ENCODE results near the gene CARD6. TPM values are rescaled to one million over a fixed set of nuclear protein-coding genes. Genes with fewer than 3 reads are reported as not detected.
A peak's percentile ranks its signal among the peaks of the same experiment; 100 is the strongest.

CARD6 gene
- total and polyA plus RNA-seq, 9 of the 15 experiments (the other 6 are each of a cell fraction or from before 2014, with no cell fraction given): 3.5 to 8.3 (median 5.9) TPM

DNA sequence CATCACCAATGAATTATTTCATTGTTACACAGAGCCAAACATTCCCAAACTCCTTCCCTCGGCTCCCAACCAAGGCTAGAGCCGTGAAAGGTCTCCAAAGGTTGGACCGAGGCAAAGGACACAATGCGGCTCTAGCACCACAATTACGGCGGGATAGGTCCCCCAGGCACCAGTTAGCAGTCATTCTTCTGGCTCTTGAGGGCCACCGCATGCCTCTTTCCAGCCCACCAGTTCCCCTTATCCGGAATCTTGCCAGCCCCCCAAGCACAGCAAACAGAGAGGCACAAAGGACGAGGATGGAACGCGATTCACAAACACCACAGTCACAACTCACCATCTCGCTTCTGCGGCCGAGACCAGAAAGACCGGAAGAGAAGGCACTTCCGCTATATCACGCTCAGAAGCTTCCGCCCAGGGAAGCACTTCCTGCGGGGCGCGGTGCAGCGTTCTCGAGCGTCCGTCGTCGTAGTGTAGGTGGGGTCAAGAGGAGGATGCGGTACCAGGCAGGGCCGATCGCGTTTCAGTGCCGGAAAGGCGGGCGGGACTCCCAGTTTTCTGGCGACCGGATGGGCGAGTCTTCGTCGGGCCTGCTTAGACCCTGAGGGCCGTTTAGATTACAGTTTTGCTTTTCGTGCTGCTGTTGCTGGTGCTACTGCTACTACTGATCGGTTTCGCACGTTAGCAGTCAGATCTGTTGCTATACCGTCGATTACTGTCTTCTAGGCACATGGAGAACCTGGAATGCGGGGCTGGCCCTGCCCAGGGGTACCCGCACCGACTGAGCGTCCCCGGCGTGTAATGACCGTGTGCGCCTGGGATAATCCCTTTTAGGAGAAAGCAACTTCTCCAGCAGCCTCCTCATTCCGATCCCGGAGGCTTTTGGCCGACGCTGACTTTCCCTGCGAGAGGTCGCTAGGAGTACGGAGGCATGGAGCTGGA, 6.0 kb upstream of the CARD6 start, which contains the start of gene RPL37 (continued):
- TF ChIP-seq, protein P1, sequence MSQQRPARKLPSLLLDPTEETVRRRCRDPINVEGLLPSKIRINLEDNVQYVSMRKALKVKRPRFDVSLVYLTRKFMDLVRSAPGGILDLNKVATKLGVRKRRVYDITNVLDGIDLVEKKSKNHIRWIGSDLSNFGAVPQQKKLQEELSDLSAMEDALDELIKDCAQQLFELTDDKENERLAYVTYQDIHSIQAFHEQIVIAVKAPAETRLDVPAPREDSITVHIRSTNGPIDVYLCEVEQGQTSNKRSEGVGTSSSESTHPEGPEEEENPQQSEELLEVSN (IDR thresholded peaks at IDR 0.05; ENCODE audit: borderline replicate concordance in 1 of 2, extremely low read depth in 1 of 2, insufficient read depth in 1 of 2, insufficient read length in 1 of 2, low read depth in 1 of 2, low read length in 1 of 2, poor library complexity in 1 of 2, severe bottlenecking in 1 of 2): peak; percentile 85 to 91
- TF ChIP-seq, protein P2, sequence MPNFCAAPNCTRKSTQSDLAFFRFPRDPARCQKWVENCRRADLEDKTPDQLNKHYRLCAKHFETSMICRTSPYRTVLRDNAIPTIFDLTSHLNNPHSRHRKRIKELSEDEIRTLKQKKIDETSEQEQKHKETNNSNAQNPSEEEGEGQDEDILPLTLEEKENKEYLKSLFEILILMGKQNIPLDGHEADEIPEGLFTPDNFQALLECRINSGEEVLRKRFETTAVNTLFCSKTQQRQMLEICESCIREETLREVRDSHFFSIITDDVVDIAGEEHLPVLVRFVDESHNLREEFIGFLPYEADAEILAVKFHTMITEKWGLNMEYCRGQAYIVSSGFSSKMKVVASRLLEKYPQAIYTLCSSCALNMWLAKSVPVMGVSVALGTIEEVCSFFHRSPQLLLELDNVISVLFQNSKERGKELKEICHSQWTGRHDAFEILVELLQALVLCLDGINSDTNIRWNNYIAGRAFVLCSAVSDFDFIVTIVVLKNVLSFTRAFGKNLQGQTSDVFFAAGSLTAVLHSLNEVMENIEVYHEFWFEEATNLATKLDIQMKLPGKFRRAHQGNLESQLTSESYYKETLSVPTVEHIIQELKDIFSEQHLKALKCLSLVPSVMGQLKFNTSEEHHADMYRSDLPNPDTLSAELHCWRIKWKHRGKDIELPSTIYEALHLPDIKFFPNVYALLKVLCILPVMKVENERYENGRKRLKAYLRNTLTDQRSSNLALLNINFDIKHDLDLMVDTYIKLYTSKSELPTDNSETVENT (CRISPR knock-in tag; IDR thresholded peaks at IDR 0.05): peak; percentile 69; the same call in 1 of the 2 replicates
- TF ChIP-seq ADNP (tag; IDR thresholded peaks at IDR 0.05) (no peak), TGIF2 (CRISPR knock-in tag; IDR thresholded peaks at IDR 0.05) (no peak; the same call in 1 of the 2 replicates), POLR2A (conservative IDR thresholded peaks at IDR 0.05) (peak; percentile 100), TOE1 (IDR thresholded peaks at IDR 0.05; ENCODE audit: borderline replicate concordance) (peak; percentile 89), TOE1 (CRISPR knock-in tag; IDR thresholded peaks at IDR 0.05; ENCODE audit: borderline replicate concordance, low read depth) (peak; percentile 90)
- TF ChIP-seq, protein P3, sequence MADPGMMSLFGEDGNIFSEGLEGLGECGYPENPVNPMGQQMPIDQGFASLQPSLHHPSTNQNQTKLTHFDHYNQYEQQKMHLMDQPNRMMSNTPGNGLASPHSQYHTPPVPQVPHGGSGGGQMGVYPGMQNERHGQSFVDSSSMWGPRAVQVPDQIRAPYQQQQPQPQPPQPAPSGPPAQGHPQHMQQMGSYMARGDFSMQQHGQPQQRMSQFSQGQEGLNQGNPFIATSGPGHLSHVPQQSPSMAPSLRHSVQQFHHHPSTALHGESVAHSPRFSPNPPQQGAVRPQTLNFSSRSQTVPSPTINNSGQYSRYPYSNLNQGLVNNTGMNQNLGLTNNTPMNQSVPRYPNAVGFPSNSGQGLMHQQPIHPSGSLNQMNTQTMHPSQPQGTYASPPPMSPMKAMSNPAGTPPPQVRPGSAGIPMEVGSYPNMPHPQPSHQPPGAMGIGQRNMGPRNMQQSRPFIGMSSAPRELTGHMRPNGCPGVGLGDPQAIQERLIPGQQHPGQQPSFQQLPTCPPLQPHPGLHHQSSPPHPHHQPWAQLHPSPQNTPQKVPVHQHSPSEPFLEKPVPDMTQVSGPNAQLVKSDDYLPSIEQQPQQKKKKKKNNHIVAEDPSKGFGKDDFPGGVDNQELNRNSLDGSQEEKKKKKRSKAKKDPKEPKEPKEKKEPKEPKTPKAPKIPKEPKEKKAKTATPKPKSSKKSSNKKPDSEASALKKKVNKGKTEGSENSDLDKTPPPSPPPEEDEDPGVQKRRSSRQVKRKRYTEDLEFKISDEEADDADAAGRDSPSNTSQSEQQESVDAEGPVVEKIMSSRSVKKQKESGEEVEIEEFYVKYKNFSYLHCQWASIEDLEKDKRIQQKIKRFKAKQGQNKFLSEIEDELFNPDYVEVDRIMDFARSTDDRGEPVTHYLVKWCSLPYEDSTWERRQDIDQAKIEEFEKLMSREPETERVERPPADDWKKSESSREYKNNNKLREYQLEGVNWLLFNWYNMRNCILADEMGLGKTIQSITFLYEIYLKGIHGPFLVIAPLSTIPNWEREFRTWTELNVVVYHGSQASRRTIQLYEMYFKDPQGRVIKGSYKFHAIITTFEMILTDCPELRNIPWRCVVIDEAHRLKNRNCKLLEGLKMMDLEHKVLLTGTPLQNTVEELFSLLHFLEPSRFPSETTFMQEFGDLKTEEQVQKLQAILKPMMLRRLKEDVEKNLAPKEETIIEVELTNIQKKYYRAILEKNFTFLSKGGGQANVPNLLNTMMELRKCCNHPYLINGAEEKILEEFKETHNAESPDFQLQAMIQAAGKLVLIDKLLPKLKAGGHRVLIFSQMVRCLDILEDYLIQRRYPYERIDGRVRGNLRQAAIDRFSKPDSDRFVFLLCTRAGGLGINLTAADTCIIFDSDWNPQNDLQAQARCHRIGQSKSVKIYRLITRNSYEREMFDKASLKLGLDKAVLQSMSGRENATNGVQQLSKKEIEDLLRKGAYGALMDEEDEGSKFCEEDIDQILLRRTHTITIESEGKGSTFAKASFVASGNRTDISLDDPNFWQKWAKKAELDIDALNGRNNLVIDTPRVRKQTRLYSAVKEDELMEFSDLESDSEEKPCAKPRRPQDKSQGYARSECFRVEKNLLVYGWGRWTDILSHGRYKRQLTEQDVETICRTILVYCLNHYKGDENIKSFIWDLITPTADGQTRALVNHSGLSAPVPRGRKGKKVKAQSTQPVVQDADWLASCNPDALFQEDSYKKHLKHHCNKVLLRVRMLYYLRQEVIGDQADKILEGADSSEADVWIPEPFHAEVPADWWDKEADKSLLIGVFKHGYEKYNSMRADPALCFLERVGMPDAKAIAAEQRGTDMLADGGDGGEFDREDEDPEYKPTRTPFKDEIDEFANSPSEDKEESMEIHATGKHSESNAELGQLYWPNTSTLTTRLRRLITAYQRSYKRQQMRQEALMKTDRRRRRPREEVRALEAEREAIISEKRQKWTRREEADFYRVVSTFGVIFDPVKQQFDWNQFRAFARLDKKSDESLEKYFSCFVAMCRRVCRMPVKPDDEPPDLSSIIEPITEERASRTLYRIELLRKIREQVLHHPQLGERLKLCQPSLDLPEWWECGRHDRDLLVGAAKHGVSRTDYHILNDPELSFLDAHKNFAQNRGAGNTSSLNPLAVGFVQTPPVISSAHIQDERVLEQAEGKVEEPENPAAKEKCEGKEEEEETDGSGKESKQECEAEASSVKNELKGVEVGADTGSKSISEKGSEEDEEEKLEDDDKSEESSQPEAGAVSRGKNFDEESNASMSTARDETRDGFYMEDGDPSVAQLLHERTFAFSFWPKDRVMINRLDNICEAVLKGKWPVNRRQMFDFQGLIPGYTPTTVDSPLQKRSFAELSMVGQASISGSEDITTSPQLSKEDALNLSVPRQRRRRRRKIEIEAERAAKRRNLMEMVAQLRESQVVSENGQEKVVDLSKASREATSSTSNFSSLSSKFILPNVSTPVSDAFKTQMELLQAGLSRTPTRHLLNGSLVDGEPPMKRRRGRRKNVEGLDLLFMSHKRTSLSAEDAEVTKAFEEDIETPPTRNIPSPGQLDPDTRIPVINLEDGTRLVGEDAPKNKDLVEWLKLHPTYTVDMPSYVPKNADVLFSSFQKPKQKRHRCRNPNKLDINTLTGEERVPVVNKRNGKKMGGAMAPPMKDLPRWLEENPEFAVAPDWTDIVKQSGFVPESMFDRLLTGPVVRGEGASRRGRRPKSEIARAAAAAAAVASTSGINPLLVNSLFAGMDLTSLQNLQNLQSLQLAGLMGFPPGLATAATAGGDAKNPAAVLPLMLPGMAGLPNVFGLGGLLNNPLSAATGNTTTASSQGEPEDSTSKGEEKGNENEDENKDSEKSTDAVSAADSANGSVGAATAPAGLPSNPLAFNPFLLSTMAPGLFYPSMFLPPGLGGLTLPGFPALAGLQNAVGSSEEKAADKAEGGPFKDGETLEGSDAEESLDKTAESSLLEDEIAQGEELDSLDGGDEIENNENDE (IDR thresholded peaks at IDR 0.05; ENCODE audit: low read depth, low read length): no peak
- TF ChIP-seq, protein P4, sequence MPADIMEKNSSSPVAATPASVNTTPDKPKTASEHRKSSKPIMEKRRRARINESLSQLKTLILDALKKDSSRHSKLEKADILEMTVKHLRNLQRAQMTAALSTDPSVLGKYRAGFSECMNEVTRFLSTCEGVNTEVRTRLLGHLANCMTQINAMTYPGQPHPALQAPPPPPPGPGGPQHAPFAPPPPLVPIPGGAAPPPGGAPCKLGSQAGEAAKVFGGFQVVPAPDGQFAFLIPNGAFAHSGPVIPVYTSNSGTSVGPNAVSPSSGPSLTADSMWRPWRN (IDR thresholded peaks at IDR 0.05; ENCODE audit: low read depth): no peak; the same call in 1 of the 2 replicates
